Ovary (tissue), 9 donors: ENCODE data around the gene ATP1A4. TPM values are rescaled to one million over a fixed set of nuclear protein-coding genes. Genes with fewer than 3 reads are reported as not detected.

ENCODE experiments used
- DNase-seq, 5 donors: peaks; one replicate each; pipeline ENCODE4 v3.0.0-alpha.2; 2019 to 2020
- H3K27ac ChIP-seq, 2 donors: fragments of 200-600 bp; one replicate each; pipeline versions ENCODE4 v1.5.1 to v1.8.0; 2019 to 2022
- H3K27me3 ChIP-seq: fragments of 200-600 bp; one replicate; pipeline ENCODE4 v1.8.0; 2022
- H3K36me3 ChIP-seq: fragments of 200-600 bp; sonication (generic); one replicate; pipeline ENCODE4 v1.5.1; 2019
- H3K4me1 ChIP-seq: one replicate; pipeline ENCODE4 v1.8.1; 2013; ENCODE audit warnings: mild to moderate bottlenecking, moderate library complexity; ENCODE audit not compliant: insufficient read depth
- H3K4me3 ChIP-seq: fragments of 200-600 bp; sonication (generic); one replicate; pipeline ENCODE4 v1.5.1; 2017
- H3K9me3 ChIP-seq, 2 donors: fragments of 200-600 bp in 1 of 2; sonication (generic) in 1 of 2; one replicate each; pipeline versions ENCODE4 v1.5.1 to v1.8.1; 2013 to 2019; ENCODE audit warnings: mild to moderate bottlenecking in 1 of 2, moderate library complexity in 1 of 2
- CTCF ChIP-seq, 3 donors: fragments of 450-650 bp in 2 of 3; fragments of 200-600 bp in 1 of 3; IDR thresholded peaks; one replicate each; pipeline versions ENCODE4 v1.5.1 to v1.8.0; 2016 to 2022; ENCODE audit warnings: antibody characterized with exemption in 3 of 3, mild to moderate bottlenecking in 1 of 3
- EP300 ChIP-seq: sonication (generic); formaldehyde crosslinking; IDR thresholded peaks from one replicate; pipeline ENCODE4 v1.6.1; 2017; ENCODE audit warnings: antibody characterized with exemption
- POLR2A ChIP-seq: fragments of 450-650 bp; IDR thresholded peaks from one replicate; pipeline ENCODE4 v1.6.1; 2017; ENCODE audit warnings: antibody characterized with exemption, mild to moderate bottlenecking, moderate library complexity
- whole genome bisulfite sequencing, 3 donors: extraction: QIAGEN DNeasy Blood & Tissue Kit in 1 of 3; methylation state at CpG; one replicate each; pipeline versions ENCODE4 v1.1.5 to v1.1.7; 2013 to 2017; 5-methylcytosine and 5-hydroxymethylcytosine counted together
- intact Hi-C, 4 donors: fragments of 100-400 bp; cut with DNase I; formaldehyde crosslinking; loops; one replicate each; pipeline versions ENCODE4 v1.11.0 to v1.15.1; 2022 to 2023
- polyA plus RNA-seq, 2 donors: library from polyadenylated mRNA; stranded (reverse); fragments of 200-250 nt in 1 of 2; fragments of 350-450 nt in 1 of 2; fragmentation: Illumina TruSeq in 1 of 2; extraction: RNeasy Lipid Tissue Mini Kit (QIAGEN cat#74804) in 1 of 2; gene quantifications; one replicate each; pipeline ENCODE4 v1.2.3, GENCODE V29; 2013 to 2014
- total RNA-seq, 7 donors: library from RNA; depleted of rRNA in 2 of 7; stranded (reverse); fragments of >200 nt in 2 of 7; fragmentation: NEBNext Ultra II Directional in 3 of 7; extraction: Animal tissue kit (Norgen Biotek cat#: 25700) in 3 of 7; gene quantifications; one replicate each; pipeline versions ENCODE4 v1.1.0 to v1.2.4, GENCODE V29; 2016 to 2023
- donor health status: DM: no; HTN: no; CAD: no; lungs with moderate emphysema.
- donor health status: DM: no; HTN: no; CAD: no.
- donor health status: Bipolar disorder and iron deficiency.
- donor health status: DM: yes; HTN: yes; CAD: no.
- donor health status: DM: no; HTN: no; CAD: no.
- donor health status: DM: yes; HTN: yes; CAD: no.

ATP1A4 gene
- total and polyA plus RNA-seq, 9 donors, result 0.22 to 0.37 TPM; not detected in 7

- DNase-seq, result peak; percentile 42 to 77 (median 48)
- TF ChIP-seq EP300, result no peak
- TF ChIP-seq POLR2A, result no peak
- TF ChIP-seq CTCF (IDR thresholded peaks at IDR 0.05), result no peak
- H3K4me1 ChIP-seq, result peaks cover 20% of the 10 kb centered on the region
- no peak overlapping the region for H3K4me3 ChIP-seq
- H3K9me3 ChIP-seq, result no peaks in the 10 kb centered on the region
- H3K36me3 ChIP-seq, result no peaks in the 10 kb centered on the region
- no peaks in the 10 kb centered on the region for H3K27me3 ChIP-seq
- WGBS, 3 donors, result 39 to 55% (median 47%) methylated on average over 12 of the region's 12 CpGs
- intact Hi-C loops, result loop anchor here in 1 of 4 donors (10.0 kb wide), 1 partner anchor 82 kb away; the partner anchor contains the start of gene CASQ1
- H3K27ac ChIP-seq, result peak overlapping the region in 1 of 2 donors; percentile 55
These were observed 39.0 kb upstream of the ATP1A4 start for GRCh38 chr1:160112357-160112756.

GRCh38 chr1:160113407-160113806 is 38.0 kb upstream of the ATP1A4 start:
- H3K27ac ChIP-seq, result peak overlapping the region in 1 of 2 donors; percentile 60
- H3K9me3 ChIP-seq, result no peaks in the 10 kb centered on the region
- no peaks in the 10 kb centered on the region for H3K27me3 ChIP-seq
- H3K4me3 ChIP-seq, result no peak overlapping the region
- DNase-seq, result no peak
- TF ChIP-seq EP300 (no peak), POLR2A (no peak), CTCF (IDR thresholded peaks at IDR 0.05) (no peak)
- peaks cover 23% of the 10 kb centered on the region for H3K4me1 ChIP-seq
- WGBS, 3 donors, result 79 to 92% (median 81%) methylated on average over 8 of the region's 8 CpGs
- intact Hi-C loops, result loop anchor here in 1 of 4 donors (10.0 kb wide), 1 partner anchor 81 kb away; the partner anchor contains the start of gene CASQ1
- H3K36me3 ChIP-seq, result no peaks in the 10 kb centered on the region

GRCh38 chr1:160114085-160114484 is 37.3 kb upstream of the ATP1A4 start:
- H3K27me3 ChIP-seq, result no peaks in the 10 kb centered on the region

GRCh38 chr1:160115545-160116282 is 35.7 kb upstream of the ATP1A4 start, which contains the start of gene ATP1A2:
Gene ATP1A2 (plus strand): TSS chr1:160115759. CDS start chr1:160115862, 103 bp downstream.
- intact Hi-C loops, result loop anchor here in 1 of 4 donors (10.0 kb wide), 1 partner anchor 79 kb away; the partner anchor contains the start of gene CASQ1
- Histone ChIP-seq H3K4me3 (no peak within 1 kb of the TSS), H3K27ac (peak within 1 kb of the TSS in 1 of 2 donors; percentile 60), H3K4me1 (peaks cover 23% of the 10 kb centered on the region), H3K36me3 (no peaks in the 10 kb centered on the region), H3K27me3 (no peaks in the 10 kb centered on the region), H3K9me3 (no peaks in the 10 kb centered on the region)
- peak in 1 of 5 donors; percentile 49 for DNase-seq
- 26 to 33% (median 30%) methylated on average over 16 of the region's 16 CpGs for WGBS, 3 donors
- TF ChIP-seq EP300, result no peak
- TF ChIP-seq POLR2A, result no peak
- no peak for TF ChIP-seq CTCF (IDR thresholded peaks at IDR 0.05)

More at GRCh38 chr1:160114085-160114484, 37.3 kb upstream of the ATP1A4 start:
- WGBS, 3 donors, result 48 to 64% (median 54%) methylated on average over 4 of the region's 4 CpGs
- Histone ChIP-seq H3K27ac (peak overlapping the region in 1 of 2 donors; percentile 60), H3K4me3 (no peak overlapping the region), H3K9me3 (no peaks in the 10 kb centered on the region), H3K36me3 (no peaks in the 10 kb centered on the region), H3K4me1 (peaks cover 25% of the 10 kb centered on the region)
- TF ChIP-seq CTCF (IDR thresholded peaks at IDR 0.05), result no peak
- no peak for TF ChIP-seq EP300
- no peak for TF ChIP-seq POLR2A
- intact Hi-C loops, result loop anchor here in 1 of 4 donors (10.0 kb wide), 1 partner anchor 81 kb away; the partner anchor contains the start of gene CASQ1
- DNase-seq, result peak in 1 of 5 donors; percentile 79
